NCI-H460 (cell line): ENCODE data around the gene RACK1. TPM values are rescaled to one million over a fixed set of nuclear protein-coding genes. Genes with fewer than 3 reads are reported as not detected.
"Not testable (repeated sequence)": the region's sequence is repeated elsewhere in the genome, so short reads cannot be mapped to it uniquely, and the experiment has no call there.

Experiments used
- DNase-seq: peaks from one replicate; pipeline ENCODE4 v3.0.0-alpha.2; 2016; ENCODE audit warnings: low read depth; ENCODE audit errors: extremely low read depth
- total RNA-seq: library from RNA; depleted of rRNA; stranded (reverse); fragments of >200 nt; shearing (Covaris generic); gene quantifications from 2 replicates; pipeline ENCODE4 v1.2.3, GENCODE V29; 2014

The RACK1 gene
- total RNA-seq, 1 experiment from 2014 or later, result 6,972 TPM

- DNase-seq, result peak; percentile 79
These were observed 26.4 kb downstream of the RACK1 start for GRCh38 chr5:181217111-181217802.

- DNase-seq, result peak; percentile 83
These were observed 27.4 kb downstream of the RACK1 start for GRCh38 chr5:181215997-181216989.

- DNase-seq, result not testable (repeated sequence)
These were observed 29.5 kb downstream of the RACK1 start for GRCh38 chr5:181214249-181214648.

GRCh38 chr5:181212934-181213333 lies 30.8 kb downstream of the RACK1 start:
- no peak for DNase-seq

- no peak for DNase-seq
These were observed 31.6 kb downstream of the RACK1 start for GRCh38 chr5:181212080-181212479.

GRCh38 chr5:181211208-181211607 lies 32.5 kb downstream of the RACK1 start:
- DNase-seq, result no peak

GRCh38 chr5:181210698-181211097 lies 33.0 kb downstream of the RACK1 start:
- not testable (repeated sequence) for DNase-seq

GRCh38 chr5:181210148-181210547 lies 33.6 kb downstream of the RACK1 start:
- DNase-seq, result not testable (repeated sequence)

- DNase-seq, result not testable (repeated sequence)
These were observed 34.7 kb downstream of the RACK1 start for GRCh38 chr5:181209006-181209405.

- DNase-seq, result no peak
These were observed 35.8 kb downstream of the RACK1 start for GRCh38 chr5:181207960-181208253.

GRCh38 chr5:181207214-181207959 lies 36.3 kb downstream of the RACK1 start:
- DNase-seq, result peak; percentile 92

- DNase-seq, result no peak
These were observed 37.7 kb downstream of the RACK1 start for GRCh38 chr5:181205761-181206649.

GRCh38 chr5:181204826-181205760 lies 38.6 kb downstream of the RACK1 start, which contains the start of gene TRIM7:
TSS of gene TRIM7 (minus strand) at chr5:181205196. CDS start at chr5:181205110, 86 bp downstream.
- DNase-seq, result peak; percentile 74

- no peak for DNase-seq
These were observed 39.4 kb downstream of the RACK1 start for GRCh38 chr5:181204113-181204825.

GRCh38 chr5:181203777-181204112 lies 40.0 kb downstream of the RACK1 start:
- no peak for DNase-seq

GRCh38 chr5:181203093-181203711 lies 40.5 kb downstream of the RACK1 start:
- DNase-seq, result no peak

- DNase-seq, result no peak
These were observed 42.9 kb downstream of the RACK1 start for GRCh38 chr5:181200816-181201215.
